ENCODE measurements around the gene CDC25C.

DNA sequence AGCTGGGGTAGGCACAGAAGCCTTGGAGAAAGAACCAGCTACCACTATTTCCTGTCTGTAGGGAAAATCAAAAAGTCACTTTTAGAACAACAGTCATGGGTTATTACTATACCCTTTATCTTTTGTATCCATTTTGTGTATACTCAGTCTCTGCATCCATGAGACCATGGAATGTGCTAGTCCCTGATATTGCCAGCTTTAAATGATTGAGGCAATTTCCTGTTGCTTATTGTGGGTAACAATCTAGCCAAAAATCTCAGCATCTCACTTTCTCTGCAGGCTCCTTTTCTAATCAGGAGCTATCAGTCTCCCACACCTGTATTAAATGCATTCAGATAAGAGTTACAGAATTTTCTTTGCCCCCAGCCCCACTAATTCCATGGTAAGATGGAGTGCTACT lies 19.9 kb upstream of the CDC25C start:
- TF ChIP-seq, protein P1, sequence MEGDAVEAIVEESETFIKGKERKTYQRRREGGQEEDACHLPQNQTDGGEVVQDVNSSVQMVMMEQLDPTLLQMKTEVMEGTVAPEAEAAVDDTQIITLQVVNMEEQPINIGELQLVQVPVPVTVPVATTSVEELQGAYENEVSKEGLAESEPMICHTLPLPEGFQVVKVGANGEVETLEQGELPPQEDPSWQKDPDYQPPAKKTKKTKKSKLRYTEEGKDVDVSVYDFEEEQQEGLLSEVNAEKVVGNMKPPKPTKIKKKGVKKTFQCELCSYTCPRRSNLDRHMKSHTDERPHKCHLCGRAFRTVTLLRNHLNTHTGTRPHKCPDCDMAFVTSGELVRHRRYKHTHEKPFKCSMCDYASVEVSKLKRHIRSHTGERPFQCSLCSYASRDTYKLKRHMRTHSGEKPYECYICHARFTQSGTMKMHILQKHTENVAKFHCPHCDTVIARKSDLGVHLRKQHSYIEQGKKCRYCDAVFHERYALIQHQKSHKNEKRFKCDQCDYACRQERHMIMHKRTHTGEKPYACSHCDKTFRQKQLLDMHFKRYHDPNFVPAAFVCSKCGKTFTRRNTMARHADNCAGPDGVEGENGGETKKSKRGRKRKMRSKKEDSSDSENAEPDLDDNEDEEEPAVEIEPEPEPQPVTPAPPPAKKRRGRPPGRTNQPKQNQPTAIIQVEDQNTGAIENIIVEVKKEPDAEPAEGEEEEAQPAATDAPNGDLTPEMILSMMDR (IDR thresholded peaks at IDR 0.05), result no peak
- TF ChIP-seq POLR2A (IDR thresholded peaks at IDR 0.05; ENCODE audit: low read depth) (no peak), POLR2AphosphoS5 (IDR thresholded peaks at IDR 0.05) (no peak)
